MCF 10A (cell line): ENCODE measurements around the gene GMDS. TPM values are rescaled to one million over a fixed set of nuclear protein-coding genes. Genes with fewer than 3 reads are reported as not detected.

Experiments used
- BruUV-seq: library from RNA; stranded (reverse); fragments of 400-500 nt; replicated peaks from 2 replicates; lab custom pipeline; 2021; lab: Mats Ljungman, UMichigan
- CTCF ChIA-PET: fragments of 300-600 bp; sonication (Branson Sonifier 250); formaldehyde crosslinking; extraction: SDS; loops from one replicate; lab custom pipeline; 2021; ENCODE audit warnings: antibody characterized with exemption, inconsistent platforms; lab: Yijun Ruan, JAX
- POLR2A ChIA-PET: fragments of 300-600, 350-650 bp; sonication (Branson Sonifier 250); formaldehyde crosslinking; extraction: SDS; loops from one replicate; lab custom pipeline; 2020; ENCODE audit warnings: antibody characterized with exemption, inconsistent platforms; lab: Yijun Ruan, JAX
- DNase-seq: peaks from one replicate; pipeline ENCODE4 v3.0.0-alpha.2; 2018; ENCODE audit not compliant: unreplicated experiment
- H3K27ac Mint-ChIP-seq: one replicate; pipeline ENCODE4 v1.8.0; 2022; ENCODE audit warnings: mild to moderate bottlenecking, low read depth, mixed read lengths; ENCODE audit not compliant: unreplicated experiment
- H3K27me3 Mint-ChIP-seq: one replicate; pipeline ENCODE4 v1.8.0; 2022; ENCODE audit warnings: mixed read lengths; ENCODE audit not compliant: insufficient read depth, unreplicated experiment
- H3K36me3 Mint-ChIP-seq: one replicate; pipeline ENCODE4 v1.8.0; 2022; ENCODE audit warnings: mild to moderate bottlenecking, moderate library complexity, mixed read lengths; ENCODE audit not compliant: insufficient read depth, unreplicated experiment
- H3K4me1 Mint-ChIP-seq: one replicate; pipeline ENCODE4 v1.8.0; 2022; ENCODE audit warnings: mixed read lengths; ENCODE audit not compliant: insufficient read depth, unreplicated experiment
- H3K4me3 Mint-ChIP-seq: one replicate; pipeline ENCODE4 v1.8.0; 2022; ENCODE audit warnings: mild to moderate bottlenecking, moderate library complexity, mixed read lengths; ENCODE audit not compliant: unreplicated experiment
- H3K9me3 Mint-ChIP-seq: one replicate; pipeline ENCODE4 v1.8.0; 2022; ENCODE audit warnings: mixed read lengths; ENCODE audit not compliant: unreplicated experiment
- intact Hi-C: fragments of 100-400 bp; cut with micrococcal nuclease; formaldehyde crosslinking; loops from 2 replicates; pipeline ENCODE4 v1.14.1; 2022
- total RNA-seq: library from RNA; stranded (reverse); gene quantifications from 2 replicates; pipeline ENCODE4 v1.2.3, GENCODE V29; 2022
- TF ChIP-seq, protein P1 (sequence below): fragments of 200-600 bp; IDR thresholded peaks from one replicate; pipeline ENCODE4 v1.8.0; 2022; ENCODE audit warnings: antibody characterized with exemption, mild to moderate bottlenecking; ENCODE audit not compliant: unreplicated experiment

Gene GMDS
- total RNA-seq, 1 experiment from 2014 or later = 24.9 TPM

DNA sequence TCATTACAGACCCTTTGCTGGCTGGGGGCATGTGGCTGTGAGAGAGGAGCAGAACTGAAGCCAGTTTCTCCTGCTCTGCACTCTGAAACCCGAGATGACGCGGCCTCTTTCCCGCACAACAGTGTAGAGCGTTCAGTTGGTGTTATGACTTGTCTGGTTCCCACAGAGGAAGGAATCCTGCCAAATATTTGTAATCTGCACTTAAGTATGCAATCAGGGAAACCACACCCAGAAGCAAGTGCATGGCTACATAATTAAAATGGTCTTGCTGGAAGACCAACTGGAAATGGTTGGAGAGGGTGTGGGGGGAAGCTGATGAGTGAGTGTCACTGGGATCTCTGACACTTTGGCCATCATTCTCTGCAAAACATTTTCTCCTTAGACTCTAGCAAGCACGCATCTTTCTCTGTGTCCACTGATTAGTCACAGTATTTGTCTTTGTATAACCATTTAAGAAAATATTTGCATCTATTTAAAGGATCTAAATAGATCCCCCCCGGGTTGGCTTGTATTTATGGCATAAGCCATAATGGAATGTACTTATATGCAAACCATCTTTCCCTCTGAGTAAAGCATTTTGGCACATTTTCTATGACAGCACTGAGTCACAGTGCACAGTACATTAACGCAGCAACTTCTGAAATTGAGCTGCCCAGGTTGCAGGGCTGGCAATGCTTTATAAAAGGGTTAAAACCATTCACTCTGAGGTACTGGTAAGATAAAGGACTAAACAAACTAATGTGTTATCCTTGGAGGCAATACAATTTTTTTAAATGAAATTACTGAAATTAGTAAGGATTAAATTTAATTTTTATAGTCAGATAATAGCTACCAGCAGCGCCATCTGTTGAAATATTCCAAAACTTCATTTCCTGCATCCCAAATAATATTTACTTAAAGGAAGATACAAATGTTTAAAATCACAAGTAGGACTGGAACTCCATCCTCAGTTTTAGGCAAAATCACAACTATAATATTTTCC is 559.0 kb downstream of the GMDS start:
- TF ChIP-seq, protein P1, sequence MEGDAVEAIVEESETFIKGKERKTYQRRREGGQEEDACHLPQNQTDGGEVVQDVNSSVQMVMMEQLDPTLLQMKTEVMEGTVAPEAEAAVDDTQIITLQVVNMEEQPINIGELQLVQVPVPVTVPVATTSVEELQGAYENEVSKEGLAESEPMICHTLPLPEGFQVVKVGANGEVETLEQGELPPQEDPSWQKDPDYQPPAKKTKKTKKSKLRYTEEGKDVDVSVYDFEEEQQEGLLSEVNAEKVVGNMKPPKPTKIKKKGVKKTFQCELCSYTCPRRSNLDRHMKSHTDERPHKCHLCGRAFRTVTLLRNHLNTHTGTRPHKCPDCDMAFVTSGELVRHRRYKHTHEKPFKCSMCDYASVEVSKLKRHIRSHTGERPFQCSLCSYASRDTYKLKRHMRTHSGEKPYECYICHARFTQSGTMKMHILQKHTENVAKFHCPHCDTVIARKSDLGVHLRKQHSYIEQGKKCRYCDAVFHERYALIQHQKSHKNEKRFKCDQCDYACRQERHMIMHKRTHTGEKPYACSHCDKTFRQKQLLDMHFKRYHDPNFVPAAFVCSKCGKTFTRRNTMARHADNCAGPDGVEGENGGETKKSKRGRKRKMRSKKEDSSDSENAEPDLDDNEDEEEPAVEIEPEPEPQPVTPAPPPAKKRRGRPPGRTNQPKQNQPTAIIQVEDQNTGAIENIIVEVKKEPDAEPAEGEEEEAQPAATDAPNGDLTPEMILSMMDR = peak; percentile 25
- Mint-ChIP-seq H3K27me3 (no peaks in the 10 kb centered on the region), H3K9me3 (no peaks in the 10 kb centered on the region), H3K36me3 (no peaks in the 10 kb centered on the region), H3K4me3 (peak overlapping the region; percentile 47), H3K27ac (peak overlapping the region; percentile 82), H3K4me1 (peaks cover 46% of the 10 kb centered on the region)
- DNase-seq = peak; percentile 96
- ChIA-PET CTCF (interaction anchor here (0.6 to 4.6 kb wide), 10 partner anchors 16 to 948 kb away, joined by 3 to 24 read pairs (median 4); no protein-coding TSS in a partner anchor), POLR2A (interaction anchor here (0.6 to 3.3 kb wide), 13 partner anchors 9 to 1403 kb away, joined by 3 to 29 read pairs (median 4); partner anchors contain the start of gene FOXC1)
- intact Hi-C loops = loop anchor here (1.0 to 5.0 kb wide), 4 partner anchors 74 to 948 kb away; no protein-coding TSS in a partner anchor
- BruUV-seq = no TSS peak

DNA sequence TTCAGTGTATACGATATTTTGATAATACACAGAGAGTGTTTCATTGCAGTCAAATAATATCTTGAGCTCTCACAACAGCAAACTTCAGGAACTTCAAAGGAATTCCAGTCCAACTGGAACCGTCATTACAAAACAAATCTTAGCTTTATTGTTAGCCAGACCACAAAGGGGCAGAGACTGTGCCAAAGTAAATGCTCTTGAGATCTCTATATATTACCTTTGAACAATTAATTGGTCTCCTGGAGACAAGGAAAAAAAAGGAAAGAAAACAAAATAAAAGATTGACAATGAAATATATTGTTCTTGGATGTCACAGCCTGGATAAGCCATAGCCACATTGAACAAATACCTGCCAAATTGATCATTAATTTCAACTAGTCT is 565.7 kb downstream of the GMDS start:
- Mint-ChIP-seq H3K9me3 (no peaks in the 10 kb centered on the region), H3K27ac (no peak overlapping the region), H3K27me3 (no peaks in the 10 kb centered on the region), H3K4me1 (peaks cover 5% of the 10 kb centered on the region), H3K36me3 (no peaks in the 10 kb centered on the region), H3K4me3 (no peak overlapping the region)
- CTCF ChIA-PET = interaction anchor here (0.6 kb wide), 1 partner anchor 10 kb away, joined by 4 read pairs; no protein-coding TSS in a partner anchor
- TF ChIP-seq, protein P1 = no peak
- no peak for DNase-seq
- BruUV-seq = no TSS peak
- intact Hi-C loops = no loop called here
- POLR2A ChIA-PET = interaction anchor here (0.5 to 0.6 kb wide), 2 partner anchors 175 to 396 kb away, joined by 3 read pairs; no protein-coding TSS in a partner anchor

DNA sequence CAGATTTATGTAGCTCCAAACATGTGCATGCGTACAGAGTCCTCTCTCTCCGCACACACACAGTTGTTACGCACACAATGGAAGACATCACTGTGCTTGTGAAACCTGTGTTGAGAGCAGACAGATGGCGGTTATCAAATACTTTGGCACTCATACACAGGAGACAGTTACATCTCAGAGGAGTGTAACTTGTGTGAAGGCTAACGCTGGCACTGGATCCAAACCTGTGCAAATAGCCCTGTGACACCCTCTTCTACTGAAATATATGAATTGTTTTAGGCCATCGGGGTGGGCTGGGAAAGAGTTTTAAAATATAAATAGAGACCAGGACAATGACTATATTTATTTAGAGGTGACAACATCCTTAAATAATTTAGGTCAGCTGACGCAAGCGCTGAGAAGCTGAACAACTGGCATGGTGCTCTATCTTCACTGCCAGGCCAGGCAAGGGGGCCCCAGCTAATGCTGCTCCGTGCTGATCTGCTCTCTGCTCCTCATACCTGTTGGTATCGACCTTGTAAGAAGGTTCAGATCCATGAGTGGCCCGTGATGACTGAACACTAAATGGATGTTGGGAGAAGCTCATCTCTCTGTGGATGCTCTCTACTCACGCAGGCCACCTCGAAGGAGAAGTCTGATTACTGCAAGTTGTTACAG is 566.2 kb downstream of the GMDS start:
- Mint-ChIP-seq H3K4me1 (no peaks in the 10 kb centered on the region), H3K9me3 (no peaks in the 10 kb centered on the region), H3K27me3 (no peaks in the 10 kb centered on the region), H3K4me3 (no peak overlapping the region), H3K27ac (no peak overlapping the region), H3K36me3 (no peaks in the 10 kb centered on the region)
- DNase-seq = no peak
- ChIA-PET POLR2A (interaction anchor here (0.6 kb wide), 1 partner anchor 176 kb away, joined by 3 read pairs; no protein-coding TSS in a partner anchor), CTCF (interaction anchor here (0.6 to 0.7 kb wide), 2 partner anchors 9 to 18 kb away, joined by 3 to 4 read pairs; no protein-coding TSS in a partner anchor)
- intact Hi-C loops = no loop called here
- BruUV-seq = no TSS peak
- TF ChIP-seq, protein P1 = no peak

DNA sequence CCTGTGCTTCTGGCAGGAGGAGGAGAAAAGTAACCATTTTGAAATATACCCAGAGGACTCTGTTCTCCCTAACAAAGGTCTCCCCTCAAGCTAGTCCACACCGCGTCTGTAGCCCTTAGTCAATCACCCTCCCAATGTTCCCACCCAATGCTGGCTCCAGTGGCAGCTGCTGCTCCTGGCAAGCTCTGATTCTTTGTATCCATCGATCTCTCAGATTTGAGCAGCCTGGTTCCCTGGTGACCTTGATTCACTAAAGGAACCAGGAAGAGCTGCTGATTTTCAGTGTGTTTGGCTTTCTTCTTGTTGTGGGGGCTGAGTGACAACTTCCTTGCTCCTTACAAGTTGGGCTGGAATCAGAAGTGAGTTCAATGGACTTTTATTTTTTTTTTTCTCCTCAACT is 567.2 kb downstream of the GMDS start:
- intact Hi-C loops = no loop called here
- ChIA-PET CTCF (interaction anchor here (0.7 to 1.1 kb wide), 2 partner anchors 10 to 19 kb away, joined by 3 to 6 read pairs; no protein-coding TSS in a partner anchor), POLR2A (no interaction called here)
- Mint-ChIP-seq H3K4me1 (peaks cover 6% of the 10 kb centered on the region), H3K27me3 (no peaks in the 10 kb centered on the region), H3K27ac (no peak overlapping the region), H3K36me3 (no peaks in the 10 kb centered on the region), H3K9me3 (no peaks in the 10 kb centered on the region), H3K4me3 (no peak overlapping the region)
- TF ChIP-seq, protein P1 = no peak
- DNase-seq = no peak
- BruUV-seq = no TSS peak
